GM19240 (cell line): ENCODE measurements around the gene TUBGCP2.
A peak's percentile ranks its signal among the peaks of the same experiment; 100 is the strongest.
"Not testable (repeated sequence)": the region's sequence is repeated elsewhere in the genome, so short reads cannot be mapped to it uniquely, and the experiment has no call there.

Source experiments
- DNase-seq: peaks from one replicate; pipeline ENCODE4 v3.0.0; 2011; ENCODE audit warnings: low spot score; ENCODE audit not compliant: insufficient read length

The TUBGCP2 gene

GRCh38 chr10:133324857-133325260 lies 16.2 kb upstream of the TUBGCP2 start:
- DNase-seq: no peak

- DNase-seq: no peak
Measured at GRCh38 chr10:133324198-133324792, 15.6 kb upstream of the TUBGCP2 start.

- DNase-seq: not testable (repeated sequence)
Measured at GRCh38 chr10:133322064-133322709, 13.5 kb upstream of the TUBGCP2 start.

GRCh38 chr10:133320852-133321422 lies 12.3 kb upstream of the TUBGCP2 start:
- not testable (repeated sequence) for DNase-seq

GRCh38 chr10:133318494-133319127 lies 9.9 kb upstream of the TUBGCP2 start:
- DNase-seq: no peak

- no peak for DNase-seq
Measured at GRCh38 chr10:133316732-133317131, 8.1 kb upstream of the TUBGCP2 start.

GRCh38 chr10:133316266-133316665 lies 7.6 kb upstream of the TUBGCP2 start:
- no peak for DNase-seq

GRCh38 chr10:133315847-133316246 lies 7.2 kb upstream of the TUBGCP2 start:
- DNase-seq: no peak

- no peak for DNase-seq
Measured at GRCh38 chr10:133314911-133315310, 6.2 kb upstream of the TUBGCP2 start.

GRCh38 chr10:133313192-133313591 lies 4.5 kb upstream of the TUBGCP2 start:
- no peak for DNase-seq

- DNase-seq: no peak
Measured at GRCh38 chr10:133312769-133313145, 4.1 kb upstream of the TUBGCP2 start.

- DNase-seq: no peak
Measured at GRCh38 chr10:133312016-133312768, 3.5 kb upstream of the TUBGCP2 start.

GRCh38 chr10:133311570-133311969 lies 2.9 kb upstream of the TUBGCP2 start:
- no peak for DNase-seq

- DNase-seq: no peak
Measured at GRCh38 chr10:133310789-133311188, 2.1 kb upstream of the TUBGCP2 start.

- DNase-seq: no peak
Measured at GRCh38 chr10:133310399-133310755, 1.7 kb upstream of the TUBGCP2 start.

- DNase-seq: no peak
Measured at GRCh38 chr10:133309720-133310398, 1.2 kb upstream of the TUBGCP2 start.

- DNase-seq: peak; percentile 83
Measured at GRCh38 chr10:133309100-133309719, 538 bp upstream of the TUBGCP2 start.

GRCh38 chr10:133307776-133308420 lies 774 bp downstream of the TUBGCP2 start:
- DNase-seq: peak; percentile 67

GRCh38 chr10:133306941-133307379 lies 1.7 kb downstream of the TUBGCP2 start:
- DNase-seq: no peak

- DNase-seq: no peak
Measured at GRCh38 chr10:133306097-133306476, 2.6 kb downstream of the TUBGCP2 start.
